Measurements from ENCODE around the gene ARFIP1. TPM values are rescaled to one million over a fixed set of nuclear protein-coding genes. Genes with fewer than 3 reads are reported as not detected.

Gene ARFIP1
- total and polyA plus RNA-seq, 2 of the 8 experiments (the other 6 are each of a cell fraction or from before 2014, with no cell fraction given), result 13.5 to 38.0 TPM

GRCh38 chr4:152735396-152735859 lies 44.3 kb upstream of the ARFIP1 start:
- H4K8ac ChIP-seq (ENCODE audit: extremely low read depth, insufficient read depth, low read length), result no peak overlapping the region
- no peak overlapping the region for H3K23ac ChIP-seq (ENCODE audit: insufficient read length)
- no peak overlapping the region for H3K18ac ChIP-seq (ENCODE audit: extremely low read depth, low read length)
- H2BK12ac ChIP-seq (ENCODE audit: low read depth, low read length), result no peak overlapping the region
- H3K36me3 ChIP-seq (ENCODE audit: control insufficient read depth in 2 of 4, insufficient read depth in 4 of 4, low read length in 3 of 4), result no peaks in the 10 kb centered on the region
- H4K20me1 ChIP-seq (replicated peaks in 1 of 2; ENCODE audit: control insufficient read depth in 1 of 2, insufficient read depth in 2 of 2, low read length in 2 of 2), result no peaks in the 10 kb centered on the region
- H3K4me1 ChIP-seq (replicated peaks in 1 of 4; ENCODE audit: control insufficient read depth in 3 of 4, insufficient read depth in 4 of 4, low read length in 3 of 4), result peaks cover 0 to 4% (median 2%) of the 10 kb centered on the region in 4 experiments; a peak in 3 of 7 replicates
- H3K27ac ChIP-seq (ENCODE audit: low read depth, low read length), result no peak overlapping the region
- no peaks in the 10 kb centered on the region for H3K79me1 ChIP-seq (ENCODE audit: low read depth, low read length)
- H2BK20ac ChIP-seq (ENCODE audit: low read length), result no peak overlapping the region
- H3K9me3 ChIP-seq (ENCODE audit: insufficient read depth in 2 of 2, low read depth in 1 of 2, low read length in 1 of 2), result no peaks in the 10 kb centered on the region
- H4K5ac ChIP-seq (ENCODE audit: insufficient read length, low read depth, low read length), result no peak overlapping the region
- no peak overlapping the region for H2BK120ac ChIP-seq (replicated peaks; ENCODE audit: low read depth, low read length)
- H3K9ac ChIP-seq (replicated peaks in 1 of 4; ENCODE audit: extremely low read depth in 1 of 4, low read depth in 3 of 4, low read length in 3 of 4), result no peak overlapping the region
- H3K4ac ChIP-seq (replicated peaks; ENCODE audit: insufficient read length, low read depth, low read length), result no peak overlapping the region
- WGBS, 2 experiments (ENCODE audit: extremely low coverage in 1 of 2, insufficient coverage in 1 of 2, insufficient read length in 1 of 2, insufficient replicate concordance in 2 of 2, low coverage in 1 of 2, low lambda C conversion rate in 2 of 2, missing lambda C conversion rate in 1 of 2), result 44% methylated on average over 2 of the region's 2 CpGs; no CpG with 5 or more reads in 1 of the 2 experiments
- FAIRE-seq, result peak; percentile 71
- no peak overlapping the region for H2AFZ ChIP-seq (ENCODE audit: low read length)
- no peak overlapping the region for H2BK5ac ChIP-seq (ENCODE audit: low read depth, low read length)
- H2AK5ac ChIP-seq (ENCODE audit: low read depth, low read length), result no peak overlapping the region
- no peak for DNase-seq (ENCODE audit: low read depth in 1 of 2, low spot score in 2 of 2)
- H3K27me3 ChIP-seq (replicated peaks in 1 of 4; ENCODE audit: control insufficient read depth in 3 of 4, extremely low read depth in 1 of 4, insufficient read depth in 3 of 4, low read length in 3 of 4), result no peaks in the 10 kb centered on the region
- CTCF ChIA-PET (ENCODE audit: partially characterized antibody), result interaction anchor here (1.0 to 2.9 kb wide), 19 partner anchors 11 to 343 kb away, joined by 3 to 33 read pairs (median 4); no protein-coding TSS in a partner anchor
- H3K14ac ChIP-seq (ENCODE audit: insufficient read length), result no peak overlapping the region
- H4K91ac ChIP-seq (replicated peaks; ENCODE audit: insufficient read length, low read length), result no peak overlapping the region
- no peak overlapping the region for H3K56ac ChIP-seq (replicated peaks; ENCODE audit: insufficient read length, low read depth, low read length)
- TF ChIP-seq CTCF (IDR thresholded peaks at IDR 0.05; ENCODE audit: control extremely low read depth in 1 of 3, insufficient read depth in 1 of 3, low read depth in 1 of 3, low read length in 3 of 3), result peak in 2 of 3 experiments; percentile 11 to 53; a peak in 2 of 4 replicates
- no peak for TF ChIP-seq JUN (IDR thresholded peaks at IDR 0.05; ENCODE audit: low read depth, low read length)
- TF ChIP-seq RBBP5 (IDR thresholded peaks at IDR 0.05; ENCODE audit: borderline replicate concordance, low read depth, low read length), result no peak
- no peak for TF ChIP-seq KDM5A (IDR thresholded peaks at IDR 0.05; ENCODE audit: low read length)
- TF ChIP-seq RAD21 (IDR thresholded peaks at IDR 0.05 in 1 of 2, conservative IDR thresholded peaks at IDR 0.05 in 1 of 2; ENCODE audit: low read depth in 2 of 2, low read length in 2 of 2), result peak; percentile 71 to 76
- TF ChIP-seq KDM4A (IDR thresholded peaks at IDR 0.05; ENCODE audit: low read depth, low read length, severe bottlenecking), result no peak
- no peak for TF ChIP-seq HDAC6 (IDR thresholded peaks at IDR 0.05; ENCODE audit: low read depth, low read length)
- no peak for TF ChIP-seq FOSL1 (IDR thresholded peaks at IDR 0.05; ENCODE audit: insufficient read depth, low read depth, low read length)
- no peak for TF ChIP-seq CHD1 (IDR thresholded peaks at IDR 0.05; ENCODE audit: low read depth, low read length)
- no peak for TF ChIP-seq TEAD4 (IDR thresholded peaks at IDR 0.05; ENCODE audit: low read depth, low read length)
- no peak for TF ChIP-seq CREB1 (IDR thresholded peaks at IDR 0.05)
- POLR2A ChIA-PET (ENCODE audit: partially characterized antibody), result no interaction called here
- H3K23me2 ChIP-seq (ENCODE audit: low read depth, low read length), result no peaks in the 10 kb centered on the region; the same call in 1 of the 2 replicates
- no peak overlapping the region for H3K4me3 ChIP-seq (ENCODE audit: extremely low read depth in 1 of 4, insufficient read depth in 2 of 4, low read depth in 3 of 4, low read length in 4 of 4)
- H2BK15ac ChIP-seq (ENCODE audit: low read length), result no peak overlapping the region
- no peak overlapping the region for H3K4me2 ChIP-seq (ENCODE audit: insufficient read depth in 1 of 2, low read depth in 2 of 2, low read length in 2 of 2)
- H3K79me2 ChIP-seq (ENCODE audit: control insufficient read depth in 1 of 2, insufficient read depth in 2 of 2, low read length in 2 of 2), result no peaks in the 10 kb centered on the region
